Endothelial cell (in vitro differentiated cells): ENCODE results near the gene TGFB2. TPM values are rescaled to one million over a fixed set of nuclear protein-coding genes. Genes with fewer than 3 reads are reported as not detected.

ENCODE experiments used
- DNase-seq: peaks from one replicate; pipeline ENCODE4 v3.0.0; 2021; ENCODE audit warnings: low spot score
- H3K27ac Mint-ChIP-seq: one replicate; pipeline ENCODE4 v1.8.0; 2021; ENCODE audit warnings: mixed read lengths, inconsistent platforms; ENCODE audit not compliant: unreplicated experiment
- H3K27me3 Mint-ChIP-seq: one replicate; pipeline ENCODE4 v1.8.0; 2021; ENCODE audit warnings: mild to moderate bottlenecking, moderate library complexity, mixed read lengths, inconsistent platforms; ENCODE audit not compliant: unreplicated experiment
- H3K36me3 Mint-ChIP-seq: one replicate; pipeline ENCODE4 v1.8.0; 2021; ENCODE audit warnings: mild to moderate bottlenecking, low read depth, mixed read lengths, inconsistent platforms; ENCODE audit not compliant: unreplicated experiment
- H3K4me1 Mint-ChIP-seq: one replicate; pipeline ENCODE4 v1.8.0; 2021; ENCODE audit warnings: mild to moderate bottlenecking, mixed read lengths, inconsistent platforms; ENCODE audit not compliant: unreplicated experiment
- H3K4me3 Mint-ChIP-seq: one replicate; pipeline ENCODE4 v1.8.0; 2021; ENCODE audit warnings: mild to moderate bottlenecking, mixed read lengths, inconsistent platforms; ENCODE audit not compliant: unreplicated experiment
- H3K9me3 Mint-ChIP-seq: one replicate; pipeline ENCODE4 v1.8.0; 2021; ENCODE audit warnings: mixed read lengths, inconsistent platforms; ENCODE audit not compliant: unreplicated experiment
- CTCF ChIP-seq: fragments of 200-600 bp; sonication (generic); IDR thresholded peaks from one replicate; pipeline ENCODE4 v1.5.0; 2021; ENCODE audit warnings: antibody characterized with exemption; ENCODE audit not compliant: unreplicated experiment
- total RNA-seq: library from RNA; stranded (reverse); fragmentation: NEBNext Ultra II Directional; extraction: Animal tissue kit (Norgen Biotek cat#: 25700); gene quantifications from one replicate; pipeline ENCODE4 v1.2.1, GENCODE V29; 2021; ENCODE audit not compliant: unreplicated experiment

Gene TGFB2
- total RNA-seq, 1 donor from 2014 or later: 0.62 TPM

- DNase-seq: no peak
- no peaks in the 10 kb centered on the region for H3K4me1 Mint-ChIP-seq
- TF ChIP-seq CTCF: no peak
- no peak overlapping the region for H3K27ac Mint-ChIP-seq
- H3K9me3 Mint-ChIP-seq: no peaks in the 10 kb centered on the region
- H3K4me3 Mint-ChIP-seq: no peak overlapping the region
- H3K27me3 Mint-ChIP-seq: peaks cover 2% of the 10 kb centered on the region
- no peaks in the 10 kb centered on the region for H3K36me3 Mint-ChIP-seq
These were observed 19.0 kb downstream of the TGFB2 start for GRCh38 chr1:218364028-218364710.

GRCh38 chr1:218365226-218365999 lies 20.3 kb downstream of the TGFB2 start:
- Mint-ChIP-seq H3K27ac (no peak overlapping the region), H3K4me3 (no peak overlapping the region), H3K36me3 (no peaks in the 10 kb centered on the region), H3K27me3 (peaks cover 4% of the 10 kb centered on the region), H3K4me1 (no peaks in the 10 kb centered on the region), H3K9me3 (no peaks in the 10 kb centered on the region)
- no peak for DNase-seq
- no peak for TF ChIP-seq CTCF

GRCh38 chr1:218366322-218367052 lies 21.4 kb downstream of the TGFB2 start:
- no peaks in the 10 kb centered on the region for H3K36me3 Mint-ChIP-seq
- no peak overlapping the region for H3K27ac Mint-ChIP-seq
- no peak overlapping the region for H3K4me3 Mint-ChIP-seq
- peaks cover 4% of the 10 kb centered on the region for H3K27me3 Mint-ChIP-seq
- no peaks in the 10 kb centered on the region for H3K4me1 Mint-ChIP-seq
- DNase-seq: no peak
- no peak for TF ChIP-seq CTCF
- no peaks in the 10 kb centered on the region for H3K9me3 Mint-ChIP-seq

GRCh38 chr1:218367118-218367517 lies 22.0 kb downstream of the TGFB2 start:
- DNase-seq: no peak
- H3K4me1 Mint-ChIP-seq: peaks cover 6% of the 10 kb centered on the region
- no peaks in the 10 kb centered on the region for H3K9me3 Mint-ChIP-seq
- no peak overlapping the region for H3K4me3 Mint-ChIP-seq
- no peaks in the 10 kb centered on the region for H3K36me3 Mint-ChIP-seq
- peaks cover 4% of the 10 kb centered on the region for H3K27me3 Mint-ChIP-seq
- TF ChIP-seq CTCF: no peak
- no peak overlapping the region for H3K27ac Mint-ChIP-seq

- H3K4me3 Mint-ChIP-seq: no peak overlapping the region
These were observed 23.6 kb downstream of the TGFB2 start for GRCh38 chr1:218368686-218369085.

More at GRCh38 chr1:218368686-218369085, 23.6 kb downstream of the TGFB2 start:
- Mint-ChIP-seq H3K4me1 (peaks cover 10% of the 10 kb centered on the region), H3K27me3 (peaks cover 4% of the 10 kb centered on the region), H3K36me3 (no peaks in the 10 kb centered on the region), H3K9me3 (no peaks in the 10 kb centered on the region), H3K27ac (no peak overlapping the region)
- DNase-seq: no peak
- TF ChIP-seq CTCF: no peak
